GM12878 (cell line): Measurements from ENCODE around the gene EXOSC2. TPM values are rescaled to one million over a fixed set of nuclear protein-coding genes. Genes with fewer than 3 reads are reported as not detected.

Source experiments
- ATAC-seq: fragments of 200-7000 bp; cut with Tn5 transposase; 3 replicates; pipeline ENCODE4 v1.9.1; 2020; ENCODE audit warnings: mild to moderate bottlenecking, moderate library complexity
- BruUV-seq: library from RNA; stranded (reverse); fragments of 400-500 nt; replicated peaks from 2 replicates; lab custom pipeline; 2021; lab: Mats Ljungman, UMichigan
- CTCF ChIA-PET: fragments of 300-600 bp; sonication (Branson Sonifier 250); formaldehyde crosslinking; extraction: SDS; loops from one replicate; lab custom pipeline; 2021; ENCODE audit warnings: inconsistent platforms; lab: Yijun Ruan, JAX
- POLR2A ChIA-PET: fragments of 350-600 bp; formaldehyde crosslinking; extraction: SDS; loops from one replicate; lab custom pipeline; 2021; ENCODE audit warnings: inconsistent platforms; lab: Charles Lee
- RAD21 ChIA-PET: fragments of 300-600 bp; sonication (Branson Sonifier 250); formaldehyde crosslinking; loops from one replicate; lab custom pipeline; 2023; ENCODE audit warnings: antibody characterized with exemption; ENCODE audit not compliant: unreplicated experiment; lab: Charles Lee
- SMC1A ChIA-PET: fragments of 300-600 bp; sonication (Branson Sonifier 250); formaldehyde crosslinking; loops from one replicate; lab custom pipeline; 2023; ENCODE audit not compliant: unreplicated experiment, uncharacterized antibody; lab: Charles Lee
- DNase-seq: peaks from one replicate; pipeline ENCODE4 v3.0.0-alpha.2; 2011; ENCODE audit warnings: low read depth, low spot score
- FAIRE-seq: peaks from 3 replicates; lab custom pipeline; 2011; peaks lifted over from hg19 to GRCh38; lab: Jason Lieb, UNC
- H2AFZ ChIP-seq: 2 replicates; pipeline ENCODE4 v1.6.0; 2011; ENCODE audit warnings: low read depth, low read length, control low read depth; ENCODE audit not compliant: control insufficient read depth
- H3K27ac ChIP-seq: 2 replicates; pipeline ENCODE4 v1.5.1; 2011; ENCODE audit warnings: control low read depth; ENCODE audit not compliant: control insufficient read depth, insufficient read depth
- H3K27me3 ChIP-seq, 2 experiments: replicated peaks in 1 of 2; 2 replicates each; pipeline versions ENCODE4 v1.6.0 to v1.6.1; 2011; ENCODE audit warnings: low read length in 1 of 2; ENCODE audit not compliant: control insufficient read depth in 2 of 2, insufficient read depth in 2 of 2
- H3K36me3 ChIP-seq, 2 experiments: 2 replicates each; pipeline ENCODE4 v1.5.1; 2011; ENCODE audit warnings: low read length in 1 of 2; ENCODE audit not compliant: control insufficient read depth in 2 of 2, insufficient read depth in 2 of 2
- H3K4me1 ChIP-seq: 2 replicates; pipeline ENCODE4 v1.6.1; 2011; ENCODE audit warnings: mild to moderate bottlenecking, low read length, moderate library complexity, mixed read lengths; ENCODE audit not compliant: control insufficient read depth, insufficient read depth
- H3K4me2 ChIP-seq: 2 replicates; pipeline ENCODE4 v1.6.0; 2011; ENCODE audit warnings: control low read depth; ENCODE audit not compliant: control insufficient read depth, insufficient read depth
- H3K4me3 ChIP-seq: fragments of 200-600 bp; sonication (generic); 2 replicates; pipeline ENCODE4 v1.5.1; 2016
- H3K79me2 ChIP-seq: 2 replicates; pipeline ENCODE4 v1.6.0; 2011; ENCODE audit warnings: low read length; ENCODE audit not compliant: control insufficient read depth, insufficient read depth
- H3K9ac ChIP-seq: 2 replicates; pipeline ENCODE4 v1.8.0; 2011; ENCODE audit warnings: low read length, control low read depth, mixed read lengths; ENCODE audit not compliant: control insufficient read depth, insufficient read depth
- H3K9me3 ChIP-seq: replicated peaks from 3 replicates; pipeline ENCODE4 v1.5.1; 2011; ENCODE audit warnings: mild to moderate bottlenecking, low read length; ENCODE audit not compliant: control insufficient read depth, insufficient read depth
- H4K20me1 ChIP-seq: 2 replicates; pipeline ENCODE4 v1.6.0; 2011; ENCODE audit not compliant: control insufficient read depth, insufficient read depth
- E4F1 ChIP-seq: fragments of 450-650 bp; IDR thresholded peaks from 2 replicates; pipeline ENCODE4 v1.6.1; 2018; ENCODE audit warnings: borderline replicate concordance, mild to moderate bottlenecking; ENCODE audit not compliant: partially characterized antibody
- HCFC1 ChIP-seq: fragments of 150-350 bp; IDR thresholded peaks from 2 replicates; pipeline ENCODE4 v1.6.1; 2014; ENCODE audit warnings: low read length
- HDAC6 ChIP-seq: fragments of 200-600 bp; sonication (generic); IDR thresholded peaks from one replicate; pipeline ENCODE4 v1.8.0; 2017; ENCODE audit warnings: antibody characterized with exemption; ENCODE audit not compliant: unreplicated experiment
- IRF3 ChIP-seq: fragments of 450-650 bp; IDR thresholded peaks from 2 replicates; pipeline ENCODE4 v1.6.1; 2014; ENCODE audit warnings: mild to moderate bottlenecking
- JUNB ChIP-seq: IDR thresholded peaks from 2 replicates; pipeline ENCODE4 v1.6.1; 2016; ENCODE audit warnings: antibody characterized with exemption, mild to moderate bottlenecking
- JUND ChIP-seq: IDR thresholded peaks from 2 replicates; pipeline ENCODE4 v1.6.1; 2012; ENCODE audit warnings: low read depth, mild to moderate bottlenecking, low read length, improper control_type of control experiment, moderate library complexity
- KAT2A ChIP-seq: conservative IDR thresholded peaks from 2 replicates; pipeline ENCODE4 v1.6.1; 2011; ENCODE audit warnings: low read depth, low read length; ENCODE audit not compliant: control insufficient read depth
- MXI1 ChIP-seq: fragments of 150-350 bp; IDR thresholded peaks from 2 replicates; pipeline ENCODE4 v1.6.1; 2011; ENCODE audit warnings: low read depth, mild to moderate bottlenecking, inconsistent platforms, low read length, improper control_type of control experiment
- NFIC ChIP-seq: IDR thresholded peaks from 2 replicates; pipeline ENCODE4 v1.6.1; 2012; ENCODE audit warnings: low read depth, mild to moderate bottlenecking, inconsistent platforms, low read length, moderate library complexity
- NFYB ChIP-seq: IDR thresholded peaks from 2 replicates; pipeline ENCODE4 v1.6.1; 2011; ENCODE audit warnings: low read depth, mild to moderate bottlenecking, low read length, improper control_type of control experiment, moderate library complexity; ENCODE audit not compliant: insufficient read depth
- POLR2AphosphoS2 ChIP-seq: IDR thresholded peaks from 2 replicates; pipeline ENCODE4 v1.6.1; 2011; ENCODE audit warnings: low read depth, mild to moderate bottlenecking, low read length, improper control_type of control experiment, moderate library complexity
- SMC3 ChIP-seq: IDR thresholded peaks from 2 replicates; pipeline ENCODE4 v1.6.1; 2011; ENCODE audit warnings: low read length, improper control_type of control experiment, borderline replicate concordance
- SPI1 ChIP-seq: IDR thresholded peaks from 2 replicates; pipeline ENCODE4 v1.6.1; 2011; ENCODE audit warnings: low read depth, mild to moderate bottlenecking, low read length, moderate library complexity, borderline replicate concordance; ENCODE audit not compliant: insufficient read depth
- STAT1 ChIP-seq: fragments of 450-650 bp; conservative IDR thresholded peaks from 2 replicates; pipeline ENCODE4 v1.6.1; 2014; ENCODE audit warnings: antibody characterized with exemption, mild to moderate bottlenecking
- TAF1 ChIP-seq: IDR thresholded peaks from 2 replicates; pipeline ENCODE4 v1.6.1; 2011; ENCODE audit warnings: mild to moderate bottlenecking, low read depth, low read length, borderline replicate concordance
- TCF3 ChIP-seq: IDR thresholded peaks from 2 replicates; pipeline ENCODE4 v1.6.1; 2012; ENCODE audit warnings: low read depth, mild to moderate bottlenecking, low read length, borderline replicate concordance; ENCODE audit not compliant: insufficient read depth
- ZBTB33 ChIP-seq: fragments of 450-650 bp; IDR thresholded peaks from 2 replicates; pipeline ENCODE4 v1.6.1; 2017; ENCODE audit warnings: mild to moderate bottlenecking
- ZNF207 ChIP-seq: fragments of 450-650 bp; IDR thresholded peaks from 2 replicates; pipeline ENCODE4 v1.6.1; 2014; ENCODE audit warnings: antibody characterized with exemption, mild to moderate bottlenecking, borderline replicate concordance
- ZNF217 ChIP-seq: fragments of 450-650 bp; IDR thresholded peaks from 2 replicates; pipeline ENCODE4 v1.6.1; 2017; ENCODE audit warnings: antibody characterized with exemption, mild to moderate bottlenecking
- ZNF24 ChIP-seq: fragments of 450-650 bp; IDR thresholded peaks from 2 replicates; pipeline ENCODE4 v1.6.1; 2017; ENCODE audit warnings: antibody characterized with exemption, mild to moderate bottlenecking
- WGBS: methylation state at CpG from one replicate; pipeline ENCODE4 v1.1.6; 2016; ENCODE audit warnings: low lambda C conversion rate; ENCODE audit not compliant: insufficient replicate concordance, insufficient coverage; ENCODE audit errors: missing lambda C conversion rate; 5-methylcytosine and 5-hydroxymethylcytosine counted together
- in situ Hi-C: fragments of 300-500 bp; cut with MboI; formaldehyde crosslinking; loops from 9 replicates; pipeline ENCODE4 v1.14.3; 2018; ENCODE audit warnings: mixed read lengths
- intact Hi-C: fragments of 100-400 bp; cut with micrococcal nuclease; formaldehyde crosslinking; loops from one replicate; pipeline ENCODE4 v1.14.2; 2022; ENCODE audit not compliant: unreplicated experiment
- polyA plus RNA-seq, 11 experiments: library from polyadenylated mRNA; depleted of rRNA in 4 of 11; unstranded in 6 of 11; stranded (reverse) in 5 of 11; fragments of >200 nt; fragmentation: Nextera tagmentation in 4 of 11; fragmentation: Illumina TruSeq in 1 of 11; extraction: Ambion mirVana in 4 of 11; extraction: Trizol in 1 of 11; gene quantifications; 1 replicate in 1 of 11; 2 replicates in 10 of 11; pipeline versions ENCODE4 v1.2.1 to v1.2.3, GENCODE V29; 2011 to 2016; ENCODE audit warnings: inconsistent platforms in 2 of 11, missing spikeins in 2 of 11, low read depth in 1 of 11
- total RNA-seq, 4 experiments: library from RNA; depleted of rRNA in 3 of 4; stranded (reverse); fragments of >200 nt in 3 of 4; fragmentation: Illumina TruSeq in 1 of 4; extraction: Trizol in 1 of 4; gene quantifications; 2 replicates each; pipeline versions ENCODE4 v1.2.1 to v1.2.3, GENCODE V29; 2013 to 2021

EXOSC2 gene
- total and polyA plus RNA-seq, 10 of the 15 experiments (the other 5 are each of a cell fraction or from before 2014, with no cell fraction given): 26.3 to 55.0 (median 48.0) TPM

GRCh38 chr9:130720762-130721161 lies 27.2 kb downstream of the EXOSC2 start:
- Histone ChIP-seq H3K36me3 (no peaks in the 10 kb centered on the region), H3K27me3 (no peaks in the 10 kb centered on the region), H3K4me2 (no peak overlapping the region), H3K4me3 (no peak overlapping the region), H3K9ac (no peak overlapping the region), H4K20me1 (no peaks in the 10 kb centered on the region)
- WGBS: 95% methylated on average over 10 of the region's 10 CpGs
- POLR2A ChIA-PET: no interaction called here
- TF ChIP-seq IRF3 (no peak), HCFC1 (no peak), JUND (no peak), TCF3 (no peak), TAF1 (no peak), SMC3 (no peak), SPI1 (no peak), MXI1 (no peak), STAT1 (no peak), ZNF24 (no peak), KAT2A (no peak), NFYB (no peak), JUNB (no peak), ZNF207 (no peak), NFIC (no peak), E4F1 (no peak), ZBTB33 (no peak), POLR2AphosphoS2 (no peak), ZNF217 (no peak), HDAC6 (no peak)
- TF ChIP-seq, all 136 proteins: peak for 0
- no peak for FAIRE-seq
- ChIA-PET SMC1A (interaction anchor here (1.1 kb wide), 1 partner anchor 150 kb away, joined by 4 read pairs; no protein-coding TSS in a partner anchor), RAD21 (no interaction called here), CTCF (interaction anchor here (1.0 to 1.3 kb wide), 2 partner anchors 14 to 25 kb away, joined by 3 read pairs; no protein-coding TSS in a partner anchor)
- no peak overlapping the region for H2AFZ ChIP-seq
- intact Hi-C loops (no loop called here), in situ Hi-C loops (no loop called here)
- peaks cover 20% of the 10 kb centered on the region for H3K79me2 ChIP-seq
- H3K9me3 ChIP-seq: no peaks in the 10 kb centered on the region
- no peak for DNase-seq
- no peaks in the 10 kb centered on the region for H3K4me1 ChIP-seq
- no peak for ATAC-seq
- H3K27ac ChIP-seq: no peak overlapping the region
- BruUV-seq: no TSS peak
